ENCODE results near the gene DIPK1C. TPM values are rescaled to one million over a fixed set of nuclear protein-coding genes. Genes with fewer than 3 reads are reported as not detected.

Gene DIPK1C
- total RNA-seq, 2 donors from 2014 or later: 2.6 TPM; not detected in 1

GRCh38 chr18:74473976-74474640 lies 17.0 kb upstream of the DIPK1C start:
- TF ChIP-seq, protein P1, sequence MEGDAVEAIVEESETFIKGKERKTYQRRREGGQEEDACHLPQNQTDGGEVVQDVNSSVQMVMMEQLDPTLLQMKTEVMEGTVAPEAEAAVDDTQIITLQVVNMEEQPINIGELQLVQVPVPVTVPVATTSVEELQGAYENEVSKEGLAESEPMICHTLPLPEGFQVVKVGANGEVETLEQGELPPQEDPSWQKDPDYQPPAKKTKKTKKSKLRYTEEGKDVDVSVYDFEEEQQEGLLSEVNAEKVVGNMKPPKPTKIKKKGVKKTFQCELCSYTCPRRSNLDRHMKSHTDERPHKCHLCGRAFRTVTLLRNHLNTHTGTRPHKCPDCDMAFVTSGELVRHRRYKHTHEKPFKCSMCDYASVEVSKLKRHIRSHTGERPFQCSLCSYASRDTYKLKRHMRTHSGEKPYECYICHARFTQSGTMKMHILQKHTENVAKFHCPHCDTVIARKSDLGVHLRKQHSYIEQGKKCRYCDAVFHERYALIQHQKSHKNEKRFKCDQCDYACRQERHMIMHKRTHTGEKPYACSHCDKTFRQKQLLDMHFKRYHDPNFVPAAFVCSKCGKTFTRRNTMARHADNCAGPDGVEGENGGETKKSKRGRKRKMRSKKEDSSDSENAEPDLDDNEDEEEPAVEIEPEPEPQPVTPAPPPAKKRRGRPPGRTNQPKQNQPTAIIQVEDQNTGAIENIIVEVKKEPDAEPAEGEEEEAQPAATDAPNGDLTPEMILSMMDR (IDR thresholded peaks at IDR 0.05): no peak
- no peak for DNase-seq (ENCODE audit: low spot score)
- Histone ChIP-seq H3K36me3 (no peaks in the 10 kb centered on the region), H3K9me3 (peaks cover 0 to 3% of the 10 kb centered on the region in 2 donors), H3K4me3 (no peak overlapping the region), H3K27me3 (no peaks in the 10 kb centered on the region), H3K27ac (no peak overlapping the region), H3K4me1 (no peaks in the 10 kb centered on the region)

- Histone ChIP-seq H3K27me3 (no peaks in the 10 kb centered on the region), H3K4me1 (no peaks in the 10 kb centered on the region), H3K9me3 (peaks cover 0 to 3% of the 10 kb centered on the region in 2 donors), H3K4me3 (no peak overlapping the region), H3K27ac (no peak overlapping the region), H3K36me3 (no peaks in the 10 kb centered on the region)
- no peak for DNase-seq (ENCODE audit: low spot score)
- TF ChIP-seq, protein P1 (IDR thresholded peaks at IDR 0.05): no peak
Measured at GRCh38 chr18:74472312-74472711, 15.2 kb upstream of the DIPK1C start.

DNA sequence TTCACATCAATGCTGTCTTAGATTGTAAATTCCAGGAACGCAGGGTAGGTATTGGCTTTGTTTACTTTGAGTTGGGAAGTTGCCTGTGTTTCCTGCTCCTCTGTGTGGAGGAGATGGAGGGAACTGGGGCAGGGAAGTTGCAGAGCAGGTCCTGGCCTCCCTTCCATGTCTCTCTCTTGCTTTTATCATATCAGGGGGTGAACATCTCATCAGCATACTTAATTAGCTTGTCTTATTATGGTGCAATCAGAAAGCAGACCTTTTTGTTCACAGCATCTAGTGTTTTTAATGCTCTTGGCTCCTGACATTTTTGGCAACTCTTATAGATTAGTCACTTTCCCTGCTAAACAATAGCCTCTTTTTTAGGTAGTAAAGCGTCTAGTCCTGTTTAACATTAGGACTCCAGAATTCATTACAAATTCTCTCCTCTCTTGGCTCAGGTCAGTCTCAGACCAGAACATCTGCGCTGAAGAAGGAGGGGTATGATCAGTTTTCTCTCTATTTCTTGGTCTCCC lies 11.5 kb upstream of the DIPK1C start:
- no peak for DNase-seq (ENCODE audit: low spot score)
- TF ChIP-seq, protein P1 (IDR thresholded peaks at IDR 0.05): no peak
- Histone ChIP-seq H3K9me3 (peaks cover 0 to 3% of the 10 kb centered on the region in 2 donors), H3K36me3 (no peaks in the 10 kb centered on the region), H3K4me1 (no peaks in the 10 kb centered on the region), H3K27me3 (no peaks in the 10 kb centered on the region), H3K4me3 (no peak overlapping the region), H3K27ac (no peak overlapping the region)

GRCh38 chr18:74465775-74466174 lies 8.7 kb upstream of the DIPK1C start:
- TF ChIP-seq, protein P1 (IDR thresholded peaks at IDR 0.05): no peak
- Histone ChIP-seq H3K36me3 (no peaks in the 10 kb centered on the region), H3K9me3 (peaks cover 0 to 3% of the 10 kb centered on the region in 2 donors), H3K27ac (no peak overlapping the region), H3K4me1 (no peaks in the 10 kb centered on the region), H3K4me3 (no peak overlapping the region), H3K27me3 (no peaks in the 10 kb centered on the region)
- DNase-seq (ENCODE audit: low spot score): no peak

GRCh38 chr18:74463983-74464382 lies 6.9 kb upstream of the DIPK1C start:
- no peak overlapping the region for H3K4me3 ChIP-seq
- DNase-seq (ENCODE audit: low spot score): no peak
- no peak overlapping the region for H3K27ac ChIP-seq
- peaks cover 0 to 6% of the 10 kb centered on the region in 2 donors for H3K4me1 ChIP-seq
- no peaks in the 10 kb centered on the region for H3K9me3 ChIP-seq
- no peaks in the 10 kb centered on the region for H3K36me3 ChIP-seq
- H3K27me3 ChIP-seq: no peaks in the 10 kb centered on the region
- TF ChIP-seq, protein P1 (IDR thresholded peaks at IDR 0.05): no peak

DNA sequence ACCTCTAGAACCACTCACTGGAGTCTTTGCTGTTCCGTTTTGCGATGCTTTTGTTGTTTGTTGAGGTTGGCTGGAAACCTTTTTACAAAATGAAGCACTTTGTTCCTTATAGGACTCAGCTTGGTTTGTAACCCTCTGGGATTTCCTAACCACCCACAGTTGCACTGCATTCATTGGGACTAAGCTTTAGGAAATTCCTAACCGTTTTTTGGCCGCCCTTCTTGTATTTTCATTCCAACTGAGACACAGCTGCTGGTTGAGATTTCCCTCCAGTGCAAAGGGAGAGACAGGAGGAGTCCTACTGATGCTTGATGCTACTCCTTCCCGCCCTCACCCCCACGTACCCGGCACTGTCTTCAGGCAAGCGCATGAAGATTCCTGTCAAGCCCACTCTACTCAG lies 6.1 kb upstream of the DIPK1C start:
- Histone ChIP-seq H3K27ac (no peak overlapping the region), H3K27me3 (no peaks in the 10 kb centered on the region), H3K4me1 (peaks cover 0 to 13% of the 10 kb centered on the region in 2 donors), H3K9me3 (no peaks in the 10 kb centered on the region), H3K36me3 (no peaks in the 10 kb centered on the region), H3K4me3 (no peak overlapping the region)
- no peak for DNase-seq (ENCODE audit: low spot score)
- TF ChIP-seq, protein P1 (IDR thresholded peaks at IDR 0.05): no peak

Data from right atrium auricular region (tissue), 2 donors.